T-helper 17 cell (primary cell): ENCODE measurements around the gene POU2AF2. TPM values are rescaled to one million over a fixed set of nuclear protein-coding genes. Genes with fewer than 3 reads are reported as not detected.

ENCODE experiments used
- ATAC-seq: fragments of 150-1000 bp; cut with Tn5 transposase; 2 replicates; pipeline ENCODE4 v1.10.0; 2021; ENCODE audit warnings: mild to moderate bottlenecking, moderate library complexity
- DNase-seq, 3 donors: peaks; one replicate each; pipeline versions ENCODE4 v3.0.0 to v3.0.0-alpha.2; 2020 to 2021
- H3K9me3 ChIP-seq: one replicate; pipeline ENCODE4 v1.7.0; 2013; ENCODE audit warnings: low read length, mild to moderate bottlenecking; ENCODE audit not compliant: control insufficient read depth, poor library complexity, severe bottlenecking
- H3K27ac Mint-ChIP-seq: one replicate; pipeline ENCODE4 v1.8.0; 2022; ENCODE audit warnings: mild to moderate bottlenecking, moderate library complexity, mixed read lengths
- H3K27me3 Mint-ChIP-seq: one replicate; pipeline ENCODE4 v1.8.0; 2022; ENCODE audit warnings: mixed read lengths
- H3K36me3 Mint-ChIP-seq: one replicate; pipeline ENCODE4 v1.8.0; 2022; ENCODE audit warnings: low read depth, mixed read lengths
- H3K4me1 Mint-ChIP-seq: one replicate; pipeline ENCODE4 v1.8.0; 2022; ENCODE audit warnings: mild to moderate bottlenecking, mixed read lengths
- H3K4me3 Mint-ChIP-seq: one replicate; pipeline ENCODE4 v1.8.0; 2022; ENCODE audit warnings: mild to moderate bottlenecking, moderate library complexity, mixed read lengths
- total RNA-seq, 4 donors: library from RNA in 2 of 4; stranded (reverse) in 2 of 4; gene quantifications; one replicate each; pipeline ENCODE4 v1.2.3 and lab custom pipeline; 2022 to 2026

POU2AF2 gene
- total RNA-seq, 2 donors from 2014 or later, result not detected

DNA sequence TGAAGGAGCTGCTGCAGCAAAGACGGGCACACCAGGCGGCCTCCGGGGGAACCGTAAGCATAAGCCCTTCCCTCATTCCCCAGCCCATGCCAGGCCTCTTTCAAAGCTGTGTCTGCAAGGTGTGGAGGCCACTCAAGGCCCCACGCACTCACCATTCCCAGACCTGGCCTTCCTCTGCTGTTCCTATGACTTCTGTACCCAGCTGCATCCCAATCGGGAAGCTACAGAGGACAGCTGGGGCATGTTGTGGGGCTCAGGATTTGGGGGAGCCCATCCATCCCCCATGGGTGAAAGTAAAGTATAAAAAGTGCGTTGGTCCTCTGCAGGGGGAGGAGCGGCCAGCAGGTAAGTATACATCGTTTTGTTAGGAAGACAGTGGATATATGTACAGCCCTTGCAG is 55.0 kb downstream of the POU2AF2 start:
- H3K4me1 Mint-ChIP-seq, result peaks cover 3% of the 10 kb centered on the region
- no peak for ATAC-seq
- H3K4me3 Mint-ChIP-seq, result no peak overlapping the region
- DNase-seq, result no peak
- H3K9me3 ChIP-seq, result no peaks in the 10 kb centered on the region
- H3K27me3 Mint-ChIP-seq, result peaks cover 50% of the 10 kb centered on the region
- H3K27ac Mint-ChIP-seq, result no peak overlapping the region
- peaks cover 2% of the 10 kb centered on the region for H3K36me3 Mint-ChIP-seq

DNA sequence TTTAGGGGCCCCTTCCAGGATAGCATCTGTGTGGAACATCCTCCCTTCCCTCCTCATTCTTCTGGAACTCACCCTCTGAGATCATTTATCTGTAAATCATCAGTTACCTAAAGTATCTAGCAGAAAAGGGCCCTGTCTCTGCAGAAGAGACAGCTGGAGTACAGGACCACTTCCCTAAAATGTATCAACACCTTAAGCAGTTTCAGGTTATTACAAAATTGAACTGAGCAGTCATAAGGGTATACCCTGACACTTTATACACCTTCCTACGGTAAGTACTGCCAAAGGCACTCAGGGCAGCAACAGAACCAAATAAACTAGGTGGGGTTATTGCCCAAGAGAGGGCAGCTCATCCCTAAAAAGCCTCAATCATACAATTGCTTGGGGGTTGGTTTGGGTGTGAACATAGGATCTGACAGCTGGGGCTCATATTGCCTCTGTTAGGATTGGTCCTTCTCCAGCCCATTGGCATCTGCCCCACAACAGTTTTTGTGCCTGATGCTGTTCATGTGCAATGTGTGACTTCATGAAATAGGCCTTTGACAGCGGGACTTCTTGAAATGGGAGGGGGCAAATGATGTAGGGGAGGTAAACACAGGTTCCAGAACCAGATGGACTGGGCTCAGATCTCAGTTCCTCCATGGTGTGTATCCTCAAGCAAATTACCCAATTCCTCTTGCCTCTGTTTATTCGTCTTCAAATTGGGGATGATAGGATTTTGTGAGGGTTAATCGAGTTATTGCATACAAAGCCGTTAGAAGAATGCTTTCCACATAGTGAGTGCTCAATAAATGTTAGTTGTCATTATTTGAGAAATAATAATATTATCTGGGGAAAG is 55.7 kb downstream of the POU2AF2 start:
- peaks cover 56% of the 10 kb centered on the region for H3K27me3 Mint-ChIP-seq
- H3K4me3 Mint-ChIP-seq, result no peak overlapping the region
- no peak for DNase-seq
- H3K9me3 ChIP-seq, result no peaks in the 10 kb centered on the region
- H3K27ac Mint-ChIP-seq, result no peak overlapping the region
- peaks cover 2% of the 10 kb centered on the region for H3K36me3 Mint-ChIP-seq
- H3K4me1 Mint-ChIP-seq, result peaks cover 3% of the 10 kb centered on the region
- ATAC-seq, result no peak

DNA sequence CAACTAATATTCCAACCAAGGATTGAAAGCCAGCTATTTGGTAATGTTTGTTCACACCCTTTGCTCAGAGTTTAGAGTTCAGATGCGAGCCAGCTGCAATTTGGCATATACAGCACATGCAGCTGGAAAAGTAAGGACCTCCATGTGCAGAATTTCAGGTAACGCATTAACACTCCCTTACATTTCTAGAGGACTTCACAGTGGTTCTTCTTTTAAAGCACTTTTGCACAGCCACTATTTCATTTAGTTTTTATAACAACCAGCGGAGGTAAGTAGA is 56.3 kb downstream of the POU2AF2 start:
- Mint-ChIP-seq H3K27ac (no peak overlapping the region), H3K4me3 (no peak overlapping the region), H3K36me3 (no peaks in the 10 kb centered on the region), H3K27me3 (peaks cover 56% of the 10 kb centered on the region), H3K4me1 (no peaks in the 10 kb centered on the region)
- ATAC-seq (no peak), DNase-seq (no peak)
- H3K9me3 ChIP-seq, result no peaks in the 10 kb centered on the region

GRCh38 chr11:111302298-111302697 is 56.8 kb downstream of the POU2AF2 start:
- peaks cover 57% of the 10 kb centered on the region for H3K27me3 Mint-ChIP-seq
- no peak for DNase-seq
- H3K36me3 Mint-ChIP-seq, result no peaks in the 10 kb centered on the region
- ATAC-seq, result no peak
- no peak overlapping the region for H3K4me3 Mint-ChIP-seq
- H3K27ac Mint-ChIP-seq, result no peak overlapping the region
- no peaks in the 10 kb centered on the region for H3K4me1 Mint-ChIP-seq
- no peaks in the 10 kb centered on the region for H3K9me3 ChIP-seq

- H3K27me3 Mint-ChIP-seq, result peaks cover 61% of the 10 kb centered on the region
- no peak overlapping the region for H3K4me3 Mint-ChIP-seq
- DNase-seq (no peak), ATAC-seq (no peak)
- no peaks in the 10 kb centered on the region for H3K9me3 ChIP-seq
- no peak overlapping the region for H3K27ac Mint-ChIP-seq
- H3K36me3 Mint-ChIP-seq, result no peaks in the 10 kb centered on the region
- no peaks in the 10 kb centered on the region for H3K4me1 Mint-ChIP-seq
Observed at GRCh38 chr11:111303461-111303860, 57.9 kb downstream of the POU2AF2 start.

DNA sequence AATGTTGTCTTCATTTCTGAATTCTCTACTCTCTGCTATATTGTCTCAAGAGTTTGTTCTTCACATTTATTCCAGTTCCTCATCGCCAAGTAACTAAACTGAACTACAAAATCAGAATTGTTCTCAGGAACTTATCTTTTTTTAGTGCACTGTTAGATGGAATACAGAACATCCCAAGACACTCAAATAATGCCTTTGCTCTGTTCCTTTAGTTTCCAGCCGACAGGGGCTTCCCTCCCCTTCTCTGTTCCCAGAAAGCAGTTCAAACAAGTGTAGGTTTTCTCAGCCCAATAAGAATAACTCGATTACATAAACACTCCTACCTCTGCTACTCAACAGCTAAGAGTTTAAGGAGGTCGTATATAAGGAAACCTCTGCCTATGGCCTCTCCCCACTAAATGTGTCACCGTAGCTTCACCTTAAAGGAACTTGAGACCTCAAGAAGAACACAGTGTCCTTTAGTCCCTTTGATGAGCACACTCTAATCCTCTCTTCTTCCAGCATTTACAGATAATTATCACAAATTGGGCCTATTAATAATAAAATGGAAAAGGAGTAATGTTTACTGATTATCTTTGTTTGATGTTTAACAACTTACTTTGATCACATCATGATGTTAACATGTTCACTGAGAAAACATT is 59.8 kb downstream of the POU2AF2 start:
- no peak overlapping the region for H3K4me3 Mint-ChIP-seq
- DNase-seq (no peak), ATAC-seq (no peak)
- H3K27ac Mint-ChIP-seq, result no peak overlapping the region
- no peaks in the 10 kb centered on the region for H3K36me3 Mint-ChIP-seq
- no peaks in the 10 kb centered on the region for H3K4me1 Mint-ChIP-seq
- no peaks in the 10 kb centered on the region for H3K9me3 ChIP-seq
- H3K27me3 Mint-ChIP-seq, result peaks cover 66% of the 10 kb centered on the region

DNA sequence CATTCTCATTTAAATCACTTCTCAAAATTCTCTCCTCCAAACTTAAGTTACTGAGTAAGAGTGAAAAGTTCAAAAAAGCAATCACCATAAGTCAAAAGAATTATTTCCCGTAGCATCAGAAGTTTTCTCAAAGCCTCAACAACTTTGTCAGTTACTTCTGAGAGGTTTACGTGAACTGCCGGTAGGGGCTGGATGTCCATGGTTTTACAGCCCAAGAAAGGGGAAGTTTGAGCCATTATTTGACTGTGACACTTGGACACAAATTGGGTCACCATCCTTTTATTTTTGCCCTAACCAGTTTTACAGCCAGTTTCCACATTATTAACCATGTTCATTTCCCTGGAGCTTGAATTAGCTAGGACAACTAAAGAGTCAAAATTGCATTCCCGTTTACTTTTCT is 60.4 kb downstream of the POU2AF2 start:
- Mint-ChIP-seq H3K4me3 (no peak overlapping the region), H3K27ac (no peak overlapping the region), H3K27me3 (peaks cover 66% of the 10 kb centered on the region), H3K4me1 (no peaks in the 10 kb centered on the region), H3K36me3 (no peaks in the 10 kb centered on the region)
- ATAC-seq (no peak), DNase-seq (no peak)
- H3K9me3 ChIP-seq, result no peaks in the 10 kb centered on the region

GRCh38 chr11:111306321-111306720 is 60.8 kb downstream of the POU2AF2 start:
- DNase-seq (no peak), ATAC-seq (no peak)
- no peaks in the 10 kb centered on the region for H3K36me3 Mint-ChIP-seq
- no peaks in the 10 kb centered on the region for H3K9me3 ChIP-seq
- H3K4me1 Mint-ChIP-seq, result no peaks in the 10 kb centered on the region
- H3K27me3 Mint-ChIP-seq, result peaks cover 66% of the 10 kb centered on the region
- no peak overlapping the region for H3K27ac Mint-ChIP-seq
- no peak overlapping the region for H3K4me3 Mint-ChIP-seq

DNA sequence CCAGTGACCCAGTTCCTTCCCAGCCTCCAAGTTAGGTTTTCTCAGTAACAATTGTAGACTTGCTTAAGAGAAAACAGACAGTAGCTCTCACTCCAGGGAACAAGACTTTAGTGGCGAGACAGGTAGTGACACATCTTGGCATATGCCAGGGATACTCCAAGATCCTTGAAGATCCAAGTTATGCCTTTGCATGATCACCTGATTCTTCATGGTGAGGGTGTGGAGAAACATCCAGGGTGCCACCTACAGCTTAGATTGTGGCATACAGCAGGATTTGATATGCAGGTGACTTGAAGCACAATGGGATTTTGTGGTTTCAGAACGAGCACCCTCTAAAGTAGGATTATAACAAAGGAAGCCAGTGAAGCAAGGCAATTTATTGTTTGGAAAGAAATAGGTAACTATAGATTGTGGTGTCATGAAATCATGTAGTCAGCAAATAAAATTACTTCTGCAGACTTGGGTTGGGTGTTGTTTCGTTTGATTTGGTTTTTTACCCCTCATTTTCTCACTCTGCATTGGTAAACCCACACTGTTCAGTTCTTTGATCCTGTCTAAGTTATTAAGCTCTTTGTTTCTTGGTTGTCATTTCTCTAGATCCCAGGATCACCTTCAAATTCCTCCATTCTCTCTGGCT is 62.1 kb downstream of the POU2AF2 start:
- H3K4me3 Mint-ChIP-seq, result no peak overlapping the region
- peaks cover 73% of the 10 kb centered on the region for H3K27me3 Mint-ChIP-seq
- no peak for ATAC-seq
- no peak overlapping the region for H3K27ac Mint-ChIP-seq
- H3K9me3 ChIP-seq, result no peaks in the 10 kb centered on the region
- no peak for DNase-seq
- H3K36me3 Mint-ChIP-seq, result no peaks in the 10 kb centered on the region
- H3K4me1 Mint-ChIP-seq, result no peaks in the 10 kb centered on the region

DNA sequence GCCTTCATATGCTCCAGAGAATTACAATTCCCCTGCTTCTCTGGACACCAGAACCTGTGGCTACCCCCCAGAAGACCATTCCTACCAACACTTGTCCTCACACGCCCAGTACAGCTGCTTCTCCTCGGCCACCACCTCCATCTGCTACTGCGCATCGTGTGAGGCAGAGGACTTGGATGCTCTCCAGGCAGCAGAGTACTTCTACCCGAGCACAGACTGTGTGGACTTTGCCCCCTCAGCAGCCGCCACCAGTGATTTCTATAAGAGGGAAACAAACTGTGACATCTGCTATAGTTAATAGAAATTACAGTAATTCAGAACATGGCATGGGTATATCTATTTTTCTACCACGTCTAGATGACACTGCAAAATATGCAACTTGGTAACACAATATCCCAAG is 62.6 kb downstream of the POU2AF2 start:
- DNase-seq (no peak), ATAC-seq (no peak)
- Mint-ChIP-seq H3K4me3 (no peak overlapping the region), H3K36me3 (peaks cover 4% of the 10 kb centered on the region), H3K27me3 (peaks cover 73% of the 10 kb centered on the region), H3K27ac (no peak overlapping the region), H3K4me1 (no peaks in the 10 kb centered on the region)
- no peaks in the 10 kb centered on the region for H3K9me3 ChIP-seq

GRCh38 chr11:111309215-111309915 is 63.8 kb downstream of the POU2AF2 start:
- Mint-ChIP-seq H3K27me3 (peaks cover 74% of the 10 kb centered on the region), H3K4me3 (no peak overlapping the region), H3K4me1 (no peaks in the 10 kb centered on the region), H3K27ac (no peak overlapping the region), H3K36me3 (peaks cover 4% of the 10 kb centered on the region)
- DNase-seq, result no peak
- ATAC-seq, result no peak
- H3K9me3 ChIP-seq, result no peaks in the 10 kb centered on the region

DNA sequence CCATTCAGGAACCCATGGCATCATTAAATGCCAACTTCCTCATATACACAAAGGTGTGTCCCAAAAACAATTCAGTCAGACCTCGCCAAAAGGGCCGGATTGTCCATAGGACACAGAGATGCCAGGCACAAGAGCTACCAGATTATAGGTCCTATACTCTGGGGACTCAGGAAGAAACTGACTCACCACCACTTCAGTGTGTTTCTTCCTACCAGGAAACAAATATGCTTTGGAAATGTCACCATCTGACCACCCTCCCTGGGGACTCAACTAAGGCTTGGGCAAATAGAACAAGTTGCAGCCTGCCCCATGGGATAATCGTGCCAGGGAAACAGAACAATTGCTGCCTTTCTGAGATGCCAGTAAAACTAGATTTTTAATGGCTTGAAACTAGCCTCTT is 64.6 kb downstream of the POU2AF2 start:
- H3K27me3 Mint-ChIP-seq, result peaks cover 69% of the 10 kb centered on the region
- no peak overlapping the region for H3K27ac Mint-ChIP-seq
- no peak overlapping the region for H3K4me3 Mint-ChIP-seq
- DNase-seq, result no peak
- no peaks in the 10 kb centered on the region for H3K4me1 Mint-ChIP-seq
- H3K36me3 Mint-ChIP-seq, result peaks cover 4% of the 10 kb centered on the region
- no peaks in the 10 kb centered on the region for H3K9me3 ChIP-seq
- ATAC-seq, result no peak

GRCh38 chr11:111310723-111311122 is 65.2 kb downstream of the POU2AF2 start:
- Mint-ChIP-seq H3K27ac (no peak overlapping the region), H3K4me1 (no peaks in the 10 kb centered on the region), H3K4me3 (no peak overlapping the region), H3K27me3 (peaks cover 63% of the 10 kb centered on the region), H3K36me3 (peaks cover 4% of the 10 kb centered on the region)
- H3K9me3 ChIP-seq, result no peaks in the 10 kb centered on the region
- no peak for ATAC-seq
- no peak for DNase-seq
